ENCODE results near the gene MRPL55. TPM values are rescaled to one million over a fixed set of nuclear protein-coding genes. Genes with fewer than 3 reads are reported as not detected.
A peak's percentile ranks its signal among the peaks of the same experiment; 100 is the strongest.

Gene MRPL55
- total RNA-seq, 2 donors from 2014 or later: 42.3 to 48.6 TPM

DNA sequence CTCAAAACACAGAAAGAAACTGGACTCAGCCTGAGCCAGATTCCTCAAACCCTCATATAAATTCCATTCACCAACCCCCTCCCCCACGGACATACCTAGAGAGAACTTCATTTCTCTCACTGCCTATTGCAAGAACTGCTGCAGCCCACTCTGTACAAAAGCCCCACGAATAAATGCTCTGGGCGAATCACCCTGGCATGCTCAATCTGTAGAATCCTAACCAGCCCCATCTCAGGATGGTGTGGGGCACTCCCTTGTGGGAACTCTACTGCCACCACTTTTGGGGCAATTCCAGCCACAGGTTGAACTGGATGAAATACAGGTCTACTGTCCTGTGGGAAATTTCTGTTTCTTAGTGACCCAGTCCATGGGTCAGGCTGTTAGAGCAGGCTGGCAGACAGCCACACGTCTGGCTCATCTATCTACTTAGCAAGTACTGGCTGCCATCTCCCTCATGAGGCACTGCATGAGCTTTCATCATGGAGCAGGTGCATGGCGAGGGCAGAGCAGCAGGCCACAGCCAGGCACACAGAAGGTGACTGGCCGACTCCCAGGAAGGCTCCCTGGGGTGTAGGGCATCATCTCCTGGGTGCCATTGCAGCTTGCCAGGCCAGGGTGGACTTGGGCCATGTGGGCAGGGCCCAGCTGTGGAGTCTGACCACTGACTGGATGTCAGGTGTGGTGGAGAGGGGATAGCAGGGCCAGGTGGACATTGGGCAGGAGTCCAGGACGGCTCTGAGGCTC, 4.4 kb downstream of the MRPL55 start:
- no peaks in the 10 kb centered on the region for H3K9me3 Mint-ChIP-seq
- peaks cover 45% of the 10 kb centered on the region for H3K36me3 Mint-ChIP-seq (ENCODE audit: low read depth)
- no peaks in the 10 kb centered on the region for H3K27me3 Mint-ChIP-seq
- H3K27ac Mint-ChIP-seq: peak overlapping the region; percentile 20
- peak overlapping the region; percentile 91 for H3K4me3 Mint-ChIP-seq
- no peak for ATAC-seq (replicated peaks)
- peaks cover 13% of the 10 kb centered on the region for H3K4me1 Mint-ChIP-seq

DNA sequence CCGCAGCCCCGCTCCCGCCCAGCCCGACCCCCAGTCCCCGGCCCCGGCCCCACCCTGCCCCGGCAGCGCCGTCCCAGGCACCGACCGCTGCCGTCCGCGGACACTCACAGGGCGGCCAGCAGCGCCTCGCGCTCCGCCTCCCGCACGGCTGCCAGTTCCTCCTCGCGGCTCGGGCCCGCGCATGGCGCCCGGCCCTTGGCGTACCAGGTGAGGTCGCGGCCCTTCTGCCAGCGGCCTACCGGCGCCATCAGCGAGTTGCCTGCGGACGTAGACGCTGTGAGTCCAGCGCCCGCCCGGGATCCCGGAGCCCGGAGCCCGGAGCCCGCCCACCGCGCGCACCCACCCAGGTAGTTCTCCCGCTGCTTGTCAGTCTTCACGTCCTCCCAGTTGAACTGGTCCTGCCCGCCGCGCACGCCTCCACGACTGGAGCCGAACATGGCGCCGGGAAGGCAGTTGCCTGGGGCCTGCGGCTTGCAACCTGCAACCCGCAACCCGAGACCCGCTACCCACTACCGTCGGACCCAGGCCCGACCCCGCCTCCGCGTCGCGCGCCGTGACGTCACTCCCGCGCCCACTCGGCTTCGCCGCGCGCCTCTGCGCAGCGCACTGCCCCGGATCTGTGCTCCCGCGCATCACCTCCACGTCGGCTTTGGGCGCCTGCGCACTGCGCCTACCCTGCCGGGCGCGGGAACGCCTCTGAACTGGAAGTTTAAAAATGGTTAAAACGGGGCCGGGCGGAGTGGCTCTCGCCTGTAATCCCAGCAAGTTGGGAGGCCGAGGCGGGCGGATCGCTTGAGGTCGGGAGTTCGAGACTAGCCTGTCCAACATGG, 6.1 kb downstream of the MRPL55 start, which contains the start of gene C1orf35:
Gene C1orf35, minus strand, starts transcription at position 535 of the 830 bp plus-strand sequence. Its CDS starts 98 bp downstream, at position 437.
- Mint-ChIP-seq H3K36me3 (ENCODE audit: low read depth) (peaks cover 62% of the 10 kb centered on the region), H3K9me3 (no peaks in the 10 kb centered on the region), H3K4me3 (peak within 1 kb of the TSS; percentile 91), H3K27me3 (no peaks in the 10 kb centered on the region), H3K27ac (peak within 1 kb of the TSS; percentile 92), H3K4me1 (peaks cover 12% of the 10 kb centered on the region)
- peak; percentile 89 for ATAC-seq (replicated peaks)

DNA sequence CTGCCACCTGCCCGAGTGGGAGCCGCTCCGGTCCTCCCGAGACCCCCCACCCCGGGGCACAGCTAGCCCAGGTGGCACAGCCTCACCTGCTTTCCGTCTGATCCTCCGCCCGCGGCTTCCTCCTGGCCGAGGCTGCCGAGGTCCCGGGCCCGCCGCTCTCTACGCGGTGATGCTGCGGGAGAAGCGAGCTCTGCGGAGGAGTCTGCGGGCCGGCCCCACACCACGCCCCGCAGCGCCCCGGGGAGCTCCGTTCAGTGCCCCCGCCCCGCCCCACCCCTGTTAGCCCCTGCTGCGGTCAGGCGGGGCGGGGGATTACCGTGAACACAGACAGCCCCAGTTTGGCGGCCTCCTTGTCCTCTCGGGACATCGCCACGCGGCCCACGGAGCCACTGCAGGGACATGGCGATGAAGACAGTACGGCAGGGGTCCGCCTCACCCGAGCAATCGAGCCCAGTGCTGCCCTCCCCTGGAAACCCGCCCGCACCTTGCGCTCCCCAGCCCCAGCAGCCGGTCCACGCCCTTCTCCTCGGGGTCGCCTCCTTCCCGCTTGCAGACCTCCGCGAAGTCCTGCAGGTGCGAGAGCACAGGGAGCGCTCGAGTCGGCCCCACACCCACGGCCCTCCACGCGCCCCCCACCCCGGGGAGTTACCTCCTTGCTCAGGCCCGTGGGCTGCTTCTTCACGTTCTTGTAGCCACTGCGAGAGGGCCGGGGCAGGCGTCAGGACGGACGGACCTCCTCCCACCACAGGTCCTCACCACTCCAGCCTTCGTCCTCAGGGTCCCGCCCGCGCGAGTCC, 6.9 kb downstream of the MRPL55 start:
- peak overlapping the region; percentile 91 for H3K4me3 Mint-ChIP-seq
- H3K27me3 Mint-ChIP-seq: no peaks in the 10 kb centered on the region
- peaks cover 12% of the 10 kb centered on the region for H3K4me1 Mint-ChIP-seq
- ATAC-seq (replicated peaks): peak; percentile 34
- no peaks in the 10 kb centered on the region for H3K9me3 Mint-ChIP-seq
- peaks cover 63% of the 10 kb centered on the region for H3K36me3 Mint-ChIP-seq (ENCODE audit: low read depth)
- H3K27ac Mint-ChIP-seq: no peak overlapping the region

DNA sequence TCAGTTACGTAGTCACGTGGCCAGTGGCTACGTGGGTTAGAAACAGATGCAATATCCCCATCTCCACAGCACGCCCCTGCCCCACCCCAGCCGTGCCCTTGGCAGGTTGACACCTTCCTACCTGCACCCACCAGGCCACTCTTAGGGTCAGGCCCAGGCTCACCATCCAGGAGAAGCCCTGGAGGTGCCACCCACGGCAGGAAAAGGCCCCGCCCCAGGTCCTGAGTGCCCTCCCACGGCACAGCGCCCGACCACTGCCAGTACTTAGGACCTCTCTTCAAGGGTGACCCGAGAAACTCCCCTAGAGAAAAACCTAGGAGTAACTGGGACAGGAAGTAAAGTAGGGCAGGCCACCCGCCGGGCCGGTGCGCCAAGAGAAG, 7.5 kb downstream of the MRPL55 start:
- ATAC-seq (replicated peaks): no peak
- no peaks in the 10 kb centered on the region for H3K27me3 Mint-ChIP-seq
- no peaks in the 10 kb centered on the region for H3K9me3 Mint-ChIP-seq
- H3K4me1 Mint-ChIP-seq: peaks cover 12% of the 10 kb centered on the region
- H3K4me3 Mint-ChIP-seq: peak overlapping the region; percentile 91
- H3K36me3 Mint-ChIP-seq (ENCODE audit: low read depth): peaks cover 63% of the 10 kb centered on the region
- H3K27ac Mint-ChIP-seq: peak overlapping the region; percentile 81

DNA sequence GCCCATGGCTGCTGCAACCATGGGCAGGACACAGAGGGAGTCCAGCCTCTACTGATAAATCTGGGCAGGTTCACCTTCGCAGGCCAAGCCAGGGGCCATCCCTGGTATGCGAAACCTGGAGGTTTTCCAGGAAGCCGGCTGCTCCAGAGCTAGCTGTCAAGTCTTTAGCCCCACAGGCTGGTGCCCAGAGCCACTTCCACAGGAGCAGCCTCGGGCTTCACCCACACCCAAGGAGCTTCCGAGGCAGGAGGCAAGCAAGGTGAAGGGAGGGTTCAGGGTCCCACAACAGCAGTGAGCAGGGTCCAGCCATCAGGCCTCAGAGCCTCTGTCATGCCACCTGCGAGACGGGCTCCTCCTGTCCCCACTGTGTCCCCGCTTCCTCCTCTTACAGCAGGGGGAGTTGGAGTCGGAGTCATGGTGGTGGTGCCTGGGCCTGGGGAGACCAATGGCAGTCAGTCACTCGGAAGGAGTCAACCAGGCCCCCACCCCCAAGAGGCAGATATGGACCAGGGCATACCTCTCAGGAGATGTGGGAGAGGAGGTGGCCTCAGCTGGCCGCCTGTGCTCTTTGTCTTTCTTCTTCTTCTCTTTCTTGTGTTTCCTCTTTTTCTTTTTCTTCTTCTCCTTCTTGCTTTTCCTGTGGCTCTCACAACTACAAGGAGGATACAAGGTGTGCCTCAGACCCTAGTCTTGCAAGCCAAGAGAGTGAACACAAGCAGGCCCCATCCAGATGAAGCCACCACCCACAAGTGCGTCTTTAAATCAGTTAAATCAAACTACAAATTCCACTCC, 8.1 kb downstream of the MRPL55 start:
- peaks cover 12% of the 10 kb centered on the region for H3K4me1 Mint-ChIP-seq
- H3K36me3 Mint-ChIP-seq (ENCODE audit: low read depth): peaks cover 64% of the 10 kb centered on the region
- ATAC-seq (replicated peaks): no peak

DNA sequence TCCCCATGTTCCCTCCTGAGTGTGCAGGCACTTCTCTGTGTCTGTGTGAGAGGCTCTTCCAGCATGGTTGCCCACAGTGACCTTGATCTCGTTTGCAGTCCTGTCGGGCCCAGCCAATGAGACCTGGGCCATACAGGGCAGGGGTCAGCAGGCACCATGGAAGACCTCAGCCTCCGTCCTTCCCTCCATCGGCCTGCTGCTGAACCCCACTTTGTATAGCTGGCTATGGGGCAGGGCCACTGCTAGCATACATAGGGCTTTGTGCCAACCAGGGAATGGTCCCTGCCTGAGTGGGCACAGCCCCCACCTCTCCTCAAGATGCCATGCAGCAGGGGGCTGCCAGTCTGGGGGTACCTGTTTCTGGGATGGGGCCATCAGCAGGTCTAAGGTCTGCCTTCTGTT, 9.8 kb downstream of the MRPL55 start:
- Mint-ChIP-seq H3K27ac (no peak overlapping the region), H3K27me3 (no peaks in the 10 kb centered on the region), H3K36me3 (ENCODE audit: low read depth) (peaks cover 81% of the 10 kb centered on the region), H3K9me3 (peaks cover 6% of the 10 kb centered on the region), H3K4me3 (no peak overlapping the region), H3K4me1 (peaks cover 23% of the 10 kb centered on the region)
- no peak for ATAC-seq (replicated peaks)

More for the DNA sequence above, 8.1 kb downstream of the MRPL55 start:
- H3K4me3 Mint-ChIP-seq: peak overlapping the region; percentile 91
- peak overlapping the region; percentile 81 for H3K27ac Mint-ChIP-seq
- H3K9me3 Mint-ChIP-seq: no peaks in the 10 kb centered on the region
- H3K27me3 Mint-ChIP-seq: no peaks in the 10 kb centered on the region

DNA sequence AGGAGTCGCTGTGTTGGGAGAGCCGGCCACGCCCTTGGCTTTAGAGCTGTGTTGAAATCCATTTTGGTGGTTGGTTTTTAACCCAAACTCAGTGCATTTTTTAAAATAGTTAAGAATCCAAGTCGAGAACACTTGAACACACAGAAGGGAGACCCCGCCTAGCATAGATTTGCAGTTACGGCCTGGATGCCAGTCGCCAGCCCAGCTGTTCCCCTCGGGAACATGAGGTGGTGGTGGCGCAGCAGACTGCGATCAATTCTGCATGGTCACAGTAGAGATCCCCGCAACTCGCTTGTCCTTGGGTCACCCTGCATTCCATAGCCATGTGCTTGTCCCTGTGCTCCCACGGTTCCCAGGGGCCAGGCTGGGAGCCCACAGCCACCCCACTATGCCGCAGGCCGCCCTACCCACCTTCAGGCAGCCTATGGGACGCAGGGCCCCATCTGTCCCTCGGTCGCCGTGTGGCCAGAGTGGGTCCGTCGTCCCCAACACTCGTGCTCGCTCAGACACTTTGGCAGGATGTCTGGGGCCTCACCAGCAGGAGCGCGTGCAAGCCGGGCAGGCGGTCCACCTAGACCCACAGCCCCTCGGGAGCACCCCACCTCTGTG, 10.7 kb downstream of the MRPL55 start:
- Mint-ChIP-seq H3K27me3 (no peaks in the 10 kb centered on the region), H3K27ac (no peak overlapping the region), H3K4me1 (peaks cover 22% of the 10 kb centered on the region), H3K9me3 (peaks cover 6% of the 10 kb centered on the region), H3K36me3 (ENCODE audit: low read depth) (peaks cover 88% of the 10 kb centered on the region), H3K4me3 (no peak overlapping the region)
- no peak for ATAC-seq (replicated peaks)

DNA sequence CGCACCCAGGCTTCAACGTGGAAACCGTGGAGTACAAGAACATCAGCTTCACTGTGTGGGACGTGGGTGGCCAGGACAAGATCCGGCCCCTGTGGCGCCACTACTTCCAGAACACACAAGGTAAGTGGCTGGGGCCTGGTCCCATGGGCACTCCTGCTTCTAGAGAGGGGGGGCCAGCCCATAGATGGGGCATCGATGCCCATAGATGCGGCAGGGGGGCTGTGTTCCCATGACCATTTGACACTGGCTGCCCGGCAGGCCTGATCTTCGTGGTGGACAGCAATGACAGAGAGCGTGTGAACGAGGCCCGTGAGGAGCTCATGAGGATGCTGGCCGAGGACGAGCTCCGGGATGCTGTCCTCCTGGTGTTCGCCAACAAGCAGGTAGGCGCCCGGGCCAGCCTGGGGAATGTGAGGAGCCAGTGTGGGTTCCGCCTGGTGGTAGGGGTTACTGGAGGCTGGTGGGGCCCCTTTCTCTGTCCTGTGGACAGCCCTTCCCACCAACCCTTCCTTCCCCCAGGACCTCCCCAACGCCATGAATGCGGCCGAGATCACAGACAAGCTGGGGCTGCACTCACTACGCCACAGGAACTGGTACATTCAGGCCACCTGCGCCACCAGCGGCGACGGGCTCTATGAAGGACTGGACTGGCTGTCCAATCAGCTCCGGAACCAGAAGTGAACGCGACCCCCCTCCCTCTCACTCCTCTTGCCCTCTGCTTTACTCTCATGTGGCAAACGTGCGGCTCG, 11.6 kb downstream of the MRPL55 start:
- peaks cover 92% of the 10 kb centered on the region for H3K36me3 Mint-ChIP-seq (ENCODE audit: low read depth)
- no peak for ATAC-seq (replicated peaks)
- no peaks in the 10 kb centered on the region for H3K27me3 Mint-ChIP-seq
- H3K4me1 Mint-ChIP-seq: peaks cover 22% of the 10 kb centered on the region
- no peak overlapping the region for H3K27ac Mint-ChIP-seq
- H3K4me3 Mint-ChIP-seq: no peak overlapping the region
- H3K9me3 Mint-ChIP-seq: peaks cover 6% of the 10 kb centered on the region

DNA sequence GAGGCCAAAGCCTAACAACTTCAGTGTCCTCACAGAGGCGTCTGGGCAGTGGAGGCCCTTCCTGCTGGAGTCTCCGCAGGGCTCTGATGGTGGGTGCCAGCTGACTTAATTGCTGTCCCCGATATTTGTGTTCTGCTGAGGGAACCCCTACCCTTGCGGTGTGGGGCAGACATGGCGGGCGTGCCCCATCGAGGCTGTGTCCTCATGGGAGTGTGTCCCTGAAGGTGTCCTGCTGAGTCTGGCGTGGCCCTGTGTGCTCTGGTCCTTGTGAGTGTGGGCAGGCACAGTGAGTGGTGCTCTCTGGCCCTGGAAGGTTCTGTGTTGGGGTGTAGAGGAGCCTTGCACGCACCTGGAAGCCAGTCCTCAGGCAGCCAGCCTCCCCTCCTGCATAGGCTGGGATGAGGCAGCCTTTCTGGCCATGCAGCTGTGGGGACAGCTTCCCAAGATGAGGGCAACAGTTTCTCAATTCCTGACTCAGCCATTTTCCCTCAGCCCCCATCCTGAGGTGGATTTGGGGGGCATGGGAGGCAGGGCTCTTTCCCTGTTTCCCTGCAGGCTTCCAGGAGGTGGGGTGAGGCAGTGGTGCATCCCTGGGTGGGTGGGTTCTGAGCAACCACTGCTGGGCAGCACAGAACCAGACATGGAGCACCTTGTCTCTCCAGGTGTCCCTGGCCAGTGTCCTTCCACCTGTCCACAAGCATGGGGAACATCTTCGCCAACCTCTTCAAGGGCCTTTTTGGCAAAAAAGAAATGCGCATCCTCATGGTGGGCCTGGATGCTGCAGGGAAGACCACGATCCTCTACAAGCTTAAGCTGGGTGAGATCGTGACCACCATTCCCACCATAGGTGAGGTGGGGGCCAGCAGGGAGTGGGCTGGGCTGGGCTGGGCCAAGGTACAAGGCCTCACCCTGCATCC, 12.4 kb downstream of the MRPL55 start:
- no peak for ATAC-seq (replicated peaks)
- Mint-ChIP-seq H3K36me3 (ENCODE audit: low read depth) (peaks cover 100% of the 10 kb centered on the region), H3K4me3 (no peak overlapping the region), H3K4me1 (peaks cover 24% of the 10 kb centered on the region), H3K27me3 (no peaks in the 10 kb centered on the region), H3K27ac (no peak overlapping the region), H3K9me3 (peaks cover 6% of the 10 kb centered on the region)

DNA sequence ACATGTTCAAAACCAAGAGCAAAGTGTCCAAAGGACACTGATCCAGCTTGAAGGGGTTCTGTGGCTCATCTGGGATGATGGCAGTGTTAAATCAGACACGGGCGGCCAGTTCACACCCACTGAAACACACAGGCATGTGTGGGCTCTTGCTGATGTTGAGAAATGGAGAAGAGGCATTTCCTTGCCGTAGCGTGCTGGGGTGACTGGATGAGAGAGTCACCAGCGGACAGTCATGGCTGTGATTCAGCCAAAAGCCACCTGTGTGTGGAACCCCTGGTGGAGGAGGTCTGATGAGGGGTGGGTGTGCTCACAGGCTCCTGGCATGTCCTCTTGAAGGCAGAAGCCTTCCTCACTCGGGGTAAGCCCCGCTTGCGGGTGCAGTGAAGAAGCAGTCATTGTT, 13.2 kb downstream of the MRPL55 start:
- H3K27me3 Mint-ChIP-seq: no peaks in the 10 kb centered on the region
- ATAC-seq (replicated peaks): no peak

DNA sequence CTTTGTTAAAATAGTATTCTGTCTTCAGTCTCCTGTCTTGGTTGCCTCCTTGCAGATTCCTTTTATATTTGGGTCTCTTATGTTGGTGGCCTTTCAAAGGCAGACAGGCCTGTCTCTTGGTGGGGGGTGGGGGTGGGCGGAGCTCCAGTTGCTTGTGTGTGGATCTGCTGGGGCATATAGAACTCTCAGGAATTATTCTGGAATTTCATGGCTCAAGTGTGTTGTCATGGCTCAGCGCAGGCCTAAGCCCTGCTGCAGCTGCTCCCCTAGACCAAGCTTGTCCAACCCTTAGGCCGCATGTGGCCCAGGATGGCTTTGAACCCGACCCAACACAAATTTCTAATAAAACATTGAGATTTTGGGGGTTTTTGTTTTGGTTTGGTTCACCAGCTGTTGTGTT, 13.9 kb downstream of the MRPL55 start:
- H3K4me3 Mint-ChIP-seq: peak overlapping the region; percentile 7
- H3K9me3 Mint-ChIP-seq: peaks cover 6% of the 10 kb centered on the region
- H3K27ac Mint-ChIP-seq: peak overlapping the region; percentile 57
- peaks cover 22% of the 10 kb centered on the region for H3K4me1 Mint-ChIP-seq
- no peak for ATAC-seq (replicated peaks)
- no peaks in the 10 kb centered on the region for H3K27me3 Mint-ChIP-seq
- H3K36me3 Mint-ChIP-seq (ENCODE audit: low read depth): peaks cover 100% of the 10 kb centered on the region

More for the DNA sequence above, 13.2 kb downstream of the MRPL55 start:
- peaks cover 22% of the 10 kb centered on the region for H3K4me1 Mint-ChIP-seq
- no peak overlapping the region for H3K27ac Mint-ChIP-seq
- H3K4me3 Mint-ChIP-seq: no peak overlapping the region
- H3K36me3 Mint-ChIP-seq (ENCODE audit: low read depth): peaks cover 100% of the 10 kb centered on the region
- peaks cover 6% of the 10 kb centered on the region for H3K9me3 Mint-ChIP-seq

DNA sequence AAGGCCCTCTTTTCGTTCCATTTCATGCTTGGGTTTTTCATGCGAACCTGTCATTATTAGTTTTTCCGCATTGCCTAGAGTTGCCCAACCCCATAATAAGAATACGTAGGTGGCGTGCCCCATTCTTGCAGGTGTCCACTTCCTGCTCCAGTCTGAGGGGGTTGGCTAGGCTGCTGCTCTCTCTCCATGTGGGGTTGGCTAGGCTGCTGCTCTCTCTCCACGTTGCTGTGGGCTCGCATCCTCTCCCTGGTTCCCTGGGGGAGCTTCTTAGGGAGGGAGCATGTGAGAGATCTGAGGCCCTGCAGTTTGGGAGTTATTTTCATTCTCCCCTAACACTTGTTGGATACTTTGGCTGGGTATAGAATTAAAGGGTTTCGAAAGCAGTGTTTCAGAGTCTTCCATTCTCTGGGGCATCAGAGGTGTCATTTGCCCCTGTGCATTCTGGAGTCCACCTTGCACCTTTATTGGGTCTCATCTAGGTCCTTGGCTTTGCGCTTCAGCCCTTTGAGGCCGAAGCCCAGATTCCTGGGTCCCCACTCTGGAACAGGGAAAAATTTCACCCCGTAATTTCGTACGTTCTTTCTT, 14.6 kb downstream of the MRPL55 start:
- Mint-ChIP-seq H3K4me3 (peak overlapping the region; percentile 7), H3K27ac (peak overlapping the region; percentile 57), H3K9me3 (peaks cover 6% of the 10 kb centered on the region), H3K4me1 (peaks cover 22% of the 10 kb centered on the region), H3K27me3 (no peaks in the 10 kb centered on the region), H3K36me3 (ENCODE audit: low read depth) (peaks cover 100% of the 10 kb centered on the region)
- ATAC-seq (replicated peaks): no peak
